GM18873 (cell line): ENCODE data around the gene IQCH.
A peak's percentile ranks its signal among the peaks of the same experiment; 100 is the strongest.

Experiments
- ATAC-seq: cut with Tn5 transposase; IDR thresholded peaks from one replicate; pipeline ENCODE4 v1.9.1; 2021; ENCODE audit warnings: mild to moderate bottlenecking, moderate library complexity, moderate number of reproducible peaks; ENCODE audit not compliant: unreplicated experiment, low FRiP score

IQCH gene

GRCh38 chr15:67520321-67521028, 265.9 kb downstream of the IQCH start:
- no peak for ATAC-seq

GRCh38 chr15:67521029-67521782, 266.6 kb downstream of the IQCH start, which contains the start of gene C15orf61:
Gene C15orf61, plus strand, starts transcription at chr15:67521131. Its CDS starts 118 bp downstream, at chr15:67521249.
- ATAC-seq: peak; percentile 63

DNA sequence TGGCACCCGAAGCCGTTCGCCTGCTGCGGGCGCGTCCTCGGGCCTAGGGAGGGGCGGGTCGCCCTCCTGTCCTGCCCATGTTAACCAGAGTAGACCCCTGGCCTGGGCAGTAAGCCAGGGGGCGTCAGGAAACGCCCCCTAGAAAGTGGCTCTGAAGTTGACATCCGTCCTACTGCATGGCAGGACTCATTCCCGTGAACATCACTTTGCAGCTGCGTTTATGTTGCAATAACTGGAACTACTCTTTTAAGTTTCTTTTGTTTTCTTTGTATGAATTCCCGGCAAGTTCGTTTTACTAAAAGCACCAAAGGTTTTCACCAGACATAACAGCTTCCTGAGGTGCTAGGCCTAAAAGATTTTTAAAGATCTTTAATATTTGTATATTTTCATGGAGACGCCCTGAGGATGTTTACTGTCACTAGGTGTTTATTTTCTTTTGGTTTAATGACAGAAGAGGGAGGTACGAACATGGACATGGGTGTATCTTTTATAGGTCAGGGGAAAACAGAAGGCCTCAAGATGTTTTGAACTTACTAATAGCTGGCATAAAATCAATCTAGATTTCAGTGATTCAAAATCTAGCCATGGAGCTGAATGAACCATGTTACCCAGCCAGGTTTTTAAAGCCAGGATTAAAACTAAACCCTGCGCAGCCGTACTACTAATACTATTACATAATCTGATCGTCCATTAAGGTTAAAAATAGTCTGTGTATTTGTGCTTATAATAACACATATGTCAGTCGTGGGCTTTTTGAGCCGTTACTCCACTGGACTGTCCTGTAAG, 267.4 kb downstream of the IQCH start:
- peak; percentile 5 for ATAC-seq

- no peak for ATAC-seq
Measured at GRCh38 chr15:67523330-67523729, 268.7 kb downstream of the IQCH start.

DNA sequence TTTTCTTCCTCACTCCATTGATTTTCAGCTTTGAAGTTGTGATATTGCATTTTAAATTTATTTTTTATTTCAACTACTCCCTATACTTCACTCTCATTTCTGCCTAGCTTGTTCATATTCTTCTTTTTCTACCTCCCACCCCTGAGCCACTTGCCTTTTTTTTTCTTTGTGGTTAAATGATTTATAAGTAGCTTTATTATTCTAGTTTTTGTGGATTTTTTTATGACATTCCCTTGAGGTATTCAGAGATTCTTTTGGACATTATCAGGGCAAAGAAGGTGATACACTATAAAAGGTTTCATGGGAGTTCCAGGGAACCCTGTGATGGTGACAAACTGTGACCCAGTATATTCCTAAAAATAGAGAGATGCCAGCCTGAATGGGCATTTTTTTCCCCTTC, 269.6 kb downstream of the IQCH start:
- ATAC-seq: no peak

DNA sequence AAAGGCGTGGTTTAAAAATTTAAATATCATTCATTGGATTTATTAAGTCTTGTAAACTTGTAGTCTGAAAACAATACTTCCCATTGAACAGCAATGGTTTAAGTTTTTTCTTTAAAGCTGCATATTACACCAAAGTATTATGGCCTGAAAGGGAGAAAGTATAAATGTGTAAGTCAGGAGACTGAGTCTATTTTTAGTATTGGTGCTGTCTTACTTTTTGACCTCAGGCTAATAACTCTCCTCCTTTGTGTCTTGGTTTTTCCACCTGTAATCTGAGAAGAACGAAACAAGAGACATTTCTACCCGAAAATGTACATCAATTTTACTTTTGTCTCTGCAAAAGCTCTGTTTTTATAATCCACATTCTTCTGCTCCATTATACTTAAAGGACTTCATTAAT, 273.9 kb downstream of the IQCH start:
- no peak for ATAC-seq

DNA sequence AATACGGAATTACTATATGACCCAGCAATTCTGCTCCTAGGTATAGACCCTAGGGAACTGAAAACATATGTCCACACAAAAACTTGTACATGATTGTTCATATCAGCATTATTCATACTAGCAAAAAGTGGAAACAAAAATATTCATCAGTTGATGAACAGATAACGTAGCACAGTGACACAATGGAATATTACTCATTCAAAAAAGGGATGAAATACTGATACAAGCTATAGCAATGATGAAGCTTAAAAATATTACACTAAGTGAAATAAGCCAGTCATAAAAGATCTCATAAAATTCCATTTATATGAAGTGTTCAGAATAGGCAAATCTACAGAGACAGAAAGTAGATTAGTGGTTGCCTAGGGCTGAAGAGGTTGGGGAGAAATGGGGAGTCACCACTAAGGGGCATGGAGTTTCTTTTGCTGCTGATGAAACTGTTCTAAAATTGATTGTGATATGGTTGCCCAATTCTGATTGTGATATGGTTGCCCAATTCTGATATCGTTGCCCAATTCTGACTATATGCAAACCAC, 276.9 kb downstream of the IQCH start:
- ATAC-seq: no peak

- no peak for ATAC-seq
Measured at GRCh38 chr15:67533873-67534272, 279.3 kb downstream of the IQCH start.

DNA sequence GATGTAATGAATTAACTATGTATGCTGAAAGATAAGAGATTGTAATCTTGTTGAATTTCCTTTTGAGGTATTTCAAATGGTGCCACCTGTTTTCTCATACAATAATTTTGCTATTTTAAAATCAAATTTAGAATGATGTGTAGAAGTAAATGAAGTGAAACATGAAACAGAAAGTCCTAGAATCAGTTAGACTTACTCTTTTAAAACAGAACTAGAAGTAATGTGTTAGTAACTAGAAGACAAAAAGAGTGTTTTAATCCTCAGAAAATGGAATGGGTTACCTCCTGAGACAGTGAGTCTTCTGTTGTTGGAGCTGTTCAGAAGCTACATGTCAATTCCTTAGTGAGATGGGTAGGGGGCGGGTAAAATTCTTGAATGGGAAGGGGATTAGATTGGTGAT, 279.8 kb downstream of the IQCH start:
- ATAC-seq: no peak

GRCh38 chr15:67537771-67538170, 283.2 kb downstream of the IQCH start:
- no peak for ATAC-seq

DNA sequence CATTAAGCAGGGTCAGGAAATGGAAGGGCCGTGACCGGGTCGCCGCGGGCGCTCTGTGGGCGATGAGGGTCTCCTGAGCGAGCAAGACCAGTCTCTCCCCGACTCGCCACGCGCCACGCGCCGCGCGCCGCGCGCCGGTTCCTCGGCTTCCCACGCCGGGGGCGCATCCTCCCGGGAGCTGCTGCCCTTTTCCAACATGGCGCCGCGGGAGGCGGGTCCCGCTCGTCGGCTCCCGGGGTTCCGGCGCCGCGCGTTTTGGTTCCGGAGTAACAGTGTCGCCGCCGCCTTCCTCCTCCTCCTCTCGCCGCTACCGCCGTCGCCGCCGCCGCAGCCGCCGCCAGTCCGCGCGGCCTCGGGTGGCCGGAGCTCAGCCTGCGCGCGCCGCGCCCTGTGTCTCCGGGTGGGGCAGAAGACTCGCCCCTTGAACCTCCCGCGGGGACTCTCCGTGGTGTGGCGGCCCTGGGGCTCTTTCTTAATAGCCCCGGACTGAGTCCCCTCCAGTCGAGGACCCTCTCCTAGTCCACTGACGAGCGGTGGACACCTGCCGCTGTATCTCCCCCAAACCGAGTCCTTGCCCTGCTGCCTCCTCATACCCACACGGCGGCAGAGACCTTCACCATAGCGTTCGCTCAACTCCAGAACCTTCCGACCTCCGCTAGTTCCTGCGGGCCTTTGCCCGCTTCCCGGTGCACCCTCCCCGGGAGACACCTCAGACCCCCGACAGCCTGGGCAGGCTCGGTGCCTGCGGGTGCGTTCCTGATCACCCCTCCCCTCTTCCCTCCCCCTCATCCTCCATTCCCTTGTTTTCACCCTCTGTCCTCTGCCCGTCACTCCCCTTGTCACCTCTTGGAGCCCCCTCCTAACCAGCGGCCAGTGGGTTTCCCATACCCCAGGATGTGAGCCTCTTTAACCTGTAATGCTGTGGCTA, 288.1 kb downstream of the IQCH start, which contains the start of gene MAP2K5:
Gene MAP2K5 (plus strand): TSS at position 284 of the 928 bp plus-strand sequence. CDS start 633 bp downstream, at position 917.
- ATAC-seq: no peak

GRCh38 chr15:67543348-67543718, 288.7 kb downstream of the IQCH start:
- ATAC-seq: no peak

GRCh38 chr15:67544475-67544874, 289.9 kb downstream of the IQCH start:
- ATAC-seq: no peak

DNA sequence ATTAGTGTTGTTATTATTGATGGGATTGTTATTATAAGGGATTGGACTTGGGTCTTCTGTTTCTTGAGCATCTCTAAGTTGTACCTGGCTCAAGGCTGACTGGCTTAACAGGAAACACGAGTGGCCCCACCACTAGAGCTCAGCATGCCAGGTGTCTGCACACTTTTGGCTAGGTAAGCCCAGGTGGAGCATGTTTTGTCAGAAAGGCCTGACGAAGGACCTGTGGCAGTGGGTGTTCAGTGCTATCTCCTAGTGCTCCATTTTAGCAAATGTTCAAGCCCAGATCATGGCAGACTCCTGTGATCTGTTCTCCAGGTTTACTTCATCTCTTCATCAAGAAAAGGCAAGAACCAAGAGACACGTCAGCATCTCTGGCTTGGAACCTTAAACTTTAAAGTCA, 291.3 kb downstream of the IQCH start:
- no peak for ATAC-seq

DNA sequence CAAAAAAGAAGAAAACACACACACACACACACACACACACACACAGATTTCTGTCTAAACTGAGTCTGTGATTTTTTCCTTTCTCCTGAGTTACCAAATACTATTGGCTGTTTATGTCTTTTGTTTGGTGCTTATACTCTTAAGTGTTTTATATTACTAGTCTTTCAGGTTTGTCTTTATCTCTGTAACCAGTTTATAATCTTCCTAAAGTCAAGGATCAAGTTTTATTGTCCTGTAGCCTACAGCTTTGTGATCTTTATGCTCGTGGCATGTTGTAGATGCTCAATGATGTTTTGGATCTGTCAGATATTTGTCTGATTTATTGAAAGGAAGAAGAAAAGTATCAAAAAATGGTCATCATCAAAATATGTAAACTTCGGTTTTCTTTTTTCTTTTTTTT, 292.5 kb downstream of the IQCH start:
- no peak for ATAC-seq

DNA sequence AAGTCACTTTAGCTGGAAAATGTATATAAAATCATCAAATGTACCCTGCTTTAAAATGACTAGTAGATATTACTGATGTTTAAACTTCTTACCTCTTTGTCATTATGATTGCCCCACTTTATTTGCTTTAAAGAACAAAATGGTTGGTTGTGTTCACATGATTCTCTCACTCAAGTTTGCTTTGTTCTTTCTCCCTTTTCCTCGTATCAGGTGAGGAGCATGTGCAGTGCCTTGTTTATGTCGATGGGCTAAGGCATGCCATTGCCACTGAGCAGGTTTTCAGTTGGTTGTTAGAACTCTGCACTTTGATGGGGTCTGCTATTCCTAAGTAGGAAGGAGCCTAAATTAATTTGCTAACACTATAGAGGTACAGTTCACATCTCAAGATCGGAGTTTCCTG, 293.2 kb downstream of the IQCH start:
- ATAC-seq: no peak

DNA sequence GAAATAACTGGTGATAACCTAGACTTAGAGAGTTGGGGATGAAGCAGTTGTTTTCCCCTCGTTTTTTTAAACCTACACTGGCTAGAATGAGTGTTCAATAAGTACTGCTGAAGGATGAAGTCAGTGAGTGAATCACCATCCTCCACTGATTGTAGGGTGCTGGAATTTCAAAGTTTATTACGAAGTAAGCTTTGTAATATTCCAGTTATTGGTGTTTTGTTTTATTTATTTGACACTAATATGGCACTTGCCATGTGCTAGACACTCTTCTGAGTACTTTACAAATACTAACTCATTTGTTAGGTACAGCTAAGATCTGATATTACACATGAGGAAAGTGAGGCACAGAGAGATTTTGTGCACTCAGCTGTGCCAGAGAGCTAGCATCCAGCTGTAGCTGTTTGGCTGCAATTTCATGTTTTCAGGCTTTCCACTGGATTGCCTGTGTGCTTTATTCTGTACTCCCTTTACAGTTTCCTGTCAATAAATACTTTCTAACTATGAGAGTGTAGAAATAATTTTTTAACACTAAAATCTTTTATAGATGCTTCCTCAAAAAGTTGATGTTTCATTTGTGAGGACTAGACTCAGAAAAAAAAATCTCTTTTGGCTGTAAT, 293.8 kb downstream of the IQCH start:
- no peak for ATAC-seq

GRCh38 chr15:67548862-67549651, 294.5 kb downstream of the IQCH start:
- no peak for ATAC-seq

GRCh38 chr15:67549736-67550135, 295.1 kb downstream of the IQCH start:
- ATAC-seq: no peak
